ENCODE results near the gene DLL1. TPM values are rescaled to one million over a fixed set of nuclear protein-coding genes. Genes with fewer than 3 reads are reported as not detected.

The DLL1 gene
- total RNA-seq, 1 donor = 0.86 TPM

GRCh38 chr6:170271771-170272314 lies 19.0 kb downstream of the DLL1 start:
- no peak for DNase-seq (ENCODE audit: low read depth)
- H3K4me3 ChIP-seq (ENCODE audit: low read depth, low read length) = no peak overlapping the region
- TF ChIP-seq CTCF (IDR thresholded peaks at IDR 0.05; ENCODE audit: insufficient read depth, low read depth, low read length) = no peak

GRCh38 chr6:170270984-170271593 lies 19.8 kb downstream of the DLL1 start:
- no peak for TF ChIP-seq CTCF (IDR thresholded peaks at IDR 0.05; ENCODE audit: insufficient read depth, low read depth, low read length)
- no peak for DNase-seq (ENCODE audit: low read depth)
- H3K4me3 ChIP-seq (ENCODE audit: low read depth, low read length) = no peak overlapping the region

GRCh38 chr6:170269846-170270541 lies 20.9 kb downstream of the DLL1 start:
- DNase-seq (ENCODE audit: low read depth) = peak; percentile 38
- TF ChIP-seq CTCF (IDR thresholded peaks at IDR 0.05; ENCODE audit: insufficient read depth, low read depth, low read length) = no peak
- no peak overlapping the region for H3K4me3 ChIP-seq (ENCODE audit: low read depth, low read length)

- no peak for DNase-seq (ENCODE audit: low read depth)
- no peak for TF ChIP-seq CTCF (IDR thresholded peaks at IDR 0.05; ENCODE audit: insufficient read depth, low read depth, low read length)
- H3K4me3 ChIP-seq (ENCODE audit: low read depth, low read length) = no peak overlapping the region
Observed at GRCh38 chr6:170269151-170269845, 21.6 kb downstream of the DLL1 start.

DNA sequence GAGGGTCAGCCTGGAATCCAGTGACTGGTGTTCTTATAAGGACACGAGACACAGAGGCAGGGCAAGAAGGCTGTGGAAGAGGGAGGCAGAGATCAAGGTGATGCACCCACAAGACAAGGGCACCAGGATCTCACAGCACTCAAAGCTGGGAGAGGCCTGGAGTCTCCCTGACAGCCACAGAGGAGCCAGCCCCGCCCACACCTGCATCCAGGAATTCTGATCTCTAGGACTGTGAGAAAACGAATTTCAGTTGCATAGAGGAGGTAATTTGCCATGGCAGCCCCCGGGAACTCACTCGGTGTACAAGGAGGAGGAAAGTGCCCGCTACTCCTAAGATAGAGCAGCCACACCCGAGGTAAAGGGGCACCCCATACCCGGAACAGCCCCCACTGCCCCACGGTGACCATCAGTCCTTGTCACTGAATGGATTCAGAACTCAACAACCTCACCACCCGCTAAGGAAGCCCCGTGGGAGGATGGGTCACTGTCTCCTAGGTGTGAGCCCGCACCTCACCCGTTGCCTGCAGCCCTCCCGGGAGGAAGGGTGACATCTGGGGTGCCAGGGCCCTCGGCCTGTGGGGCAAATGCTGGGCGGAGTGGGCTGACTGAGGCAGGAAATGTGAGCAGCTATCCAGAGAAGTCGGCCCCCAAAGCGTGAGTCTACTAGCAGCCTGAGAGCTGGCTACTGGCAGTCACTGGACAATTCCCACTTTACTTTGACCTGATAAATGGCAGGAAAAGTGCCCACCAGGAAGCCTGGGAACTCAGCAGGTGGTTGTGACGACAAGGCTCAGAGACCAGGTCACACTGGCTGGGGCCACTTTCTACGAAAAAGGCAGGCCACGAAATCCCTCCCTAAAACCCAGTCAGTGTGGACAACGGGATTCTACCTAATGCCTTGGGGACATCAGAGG lies 22.4 kb downstream of the DLL1 start:
- H3K4me3 ChIP-seq (ENCODE audit: low read depth, low read length) = no peak overlapping the region
- no peak for TF ChIP-seq CTCF (IDR thresholded peaks at IDR 0.05; ENCODE audit: insufficient read depth, low read depth, low read length)
- no peak for DNase-seq (ENCODE audit: low read depth)

GRCh38 chr6:170267688-170268087 lies 23.2 kb downstream of the DLL1 start:
- TF ChIP-seq CTCF (IDR thresholded peaks at IDR 0.05; ENCODE audit: insufficient read depth, low read depth, low read length) = no peak

More at GRCh38 chr6:170267688-170268087, 23.2 kb downstream of the DLL1 start:
- DNase-seq (ENCODE audit: low read depth) = no peak
- H3K4me3 ChIP-seq (ENCODE audit: low read depth, low read length) = no peak overlapping the region

All from fibroblast of villous mesenchyme (primary cell).